ENCODE measurements around the gene PLA2G4E. TPM values are rescaled to one million over a fixed set of nuclear protein-coding genes. Genes with fewer than 3 reads are reported as not detected.

The PLA2G4E gene, protein sequence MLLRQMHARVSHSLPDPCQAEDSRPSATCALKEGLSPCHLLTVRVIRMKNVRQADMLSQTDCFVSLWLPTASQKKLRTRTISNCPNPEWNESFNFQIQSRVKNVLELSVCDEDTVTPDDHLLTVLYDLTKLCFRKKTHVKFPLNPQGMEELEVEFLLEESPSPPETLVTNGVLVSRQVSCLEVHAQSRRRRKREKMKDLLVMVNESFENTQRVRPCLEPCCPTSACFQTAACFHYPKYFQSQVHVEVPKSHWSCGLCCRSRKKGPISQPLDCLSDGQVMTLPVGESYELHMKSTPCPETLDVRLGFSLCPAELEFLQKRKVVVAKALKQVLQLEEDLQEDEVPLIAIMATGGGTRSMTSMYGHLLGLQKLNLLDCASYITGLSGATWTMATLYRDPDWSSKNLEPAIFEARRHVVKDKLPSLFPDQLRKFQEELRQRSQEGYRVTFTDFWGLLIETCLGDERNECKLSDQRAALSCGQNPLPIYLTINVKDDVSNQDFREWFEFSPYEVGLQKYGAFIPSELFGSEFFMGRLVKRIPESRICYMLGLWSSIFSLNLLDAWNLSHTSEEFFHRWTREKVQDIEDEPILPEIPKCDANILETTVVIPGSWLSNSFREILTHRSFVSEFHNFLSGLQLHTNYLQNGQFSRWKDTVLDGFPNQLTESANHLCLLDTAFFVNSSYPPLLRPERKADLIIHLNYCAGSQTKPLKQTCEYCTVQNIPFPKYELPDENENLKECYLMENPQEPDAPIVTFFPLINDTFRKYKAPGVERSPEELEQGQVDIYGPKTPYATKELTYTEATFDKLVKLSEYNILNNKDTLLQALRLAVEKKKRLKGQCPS
- not detected for total RNA-seq
- not detected for polyA plus RNA-seq (2013, experiment 1 of 2)
- 0.04 TPM for polyA plus RNA-seq (2013, experiment 2 of 2)
- 0 to 0.16 (median 0) reads per million in 172 experiments for total RNA-seq

- H3K36me3 ChIP-seq (ENCODE audit: insufficient read depth, low read length): no peaks in the 10 kb centered on the region
- no peak within 1 kb of the TSS for H3K4me3 ChIP-seq (ENCODE audit: low read length)
- no peaks in the 10 kb centered on the region for H3K4me1 ChIP-seq (ENCODE audit: insufficient read depth, low read length)
- H3K4me3 Mint-ChIP-seq: no peak within 1 kb of the TSS
- no peaks in the 10 kb centered on the region for H3K27me3 Mint-ChIP-seq
- DNase-seq (no peak), ATAC-seq (ENCODE audit: poor library complexity) (no peak)
- H3K4me1 Mint-ChIP-seq (ENCODE audit: low read depth): no peaks in the 10 kb centered on the region
- no peak within 1 kb of the TSS for H3K27ac ChIP-seq (ENCODE audit: low read depth in 1 of 2, low read length in 2 of 2)
- no peaks in the 10 kb centered on the region for H3K36me3 Mint-ChIP-seq (ENCODE audit: low read depth)
- intact Hi-C loops (cut with DNase I, micrococcal nuclease): no loop called here
- ChIA-PET POLR2A (no interaction called here), CTCF (no interaction called here)
- no peak within 1 kb of the TSS for H3K27ac Mint-ChIP-seq
- H3K9me3 ChIP-seq (ENCODE audit: control insufficient read depth in 1 of 2, insufficient read depth in 1 of 2, low read length in 2 of 2): no peaks in the 10 kb centered on the region
- no peaks in the 10 kb centered on the region for H3K27me3 ChIP-seq (ENCODE audit: control insufficient read depth in 1 of 2, insufficient read depth in 2 of 2, low read length in 2 of 2)
- TF ChIP-seq, protein P1, sequence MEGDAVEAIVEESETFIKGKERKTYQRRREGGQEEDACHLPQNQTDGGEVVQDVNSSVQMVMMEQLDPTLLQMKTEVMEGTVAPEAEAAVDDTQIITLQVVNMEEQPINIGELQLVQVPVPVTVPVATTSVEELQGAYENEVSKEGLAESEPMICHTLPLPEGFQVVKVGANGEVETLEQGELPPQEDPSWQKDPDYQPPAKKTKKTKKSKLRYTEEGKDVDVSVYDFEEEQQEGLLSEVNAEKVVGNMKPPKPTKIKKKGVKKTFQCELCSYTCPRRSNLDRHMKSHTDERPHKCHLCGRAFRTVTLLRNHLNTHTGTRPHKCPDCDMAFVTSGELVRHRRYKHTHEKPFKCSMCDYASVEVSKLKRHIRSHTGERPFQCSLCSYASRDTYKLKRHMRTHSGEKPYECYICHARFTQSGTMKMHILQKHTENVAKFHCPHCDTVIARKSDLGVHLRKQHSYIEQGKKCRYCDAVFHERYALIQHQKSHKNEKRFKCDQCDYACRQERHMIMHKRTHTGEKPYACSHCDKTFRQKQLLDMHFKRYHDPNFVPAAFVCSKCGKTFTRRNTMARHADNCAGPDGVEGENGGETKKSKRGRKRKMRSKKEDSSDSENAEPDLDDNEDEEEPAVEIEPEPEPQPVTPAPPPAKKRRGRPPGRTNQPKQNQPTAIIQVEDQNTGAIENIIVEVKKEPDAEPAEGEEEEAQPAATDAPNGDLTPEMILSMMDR (IDR thresholded peaks at IDR 0.05): no peak
- no peaks in the 10 kb centered on the region for H3K9me3 Mint-ChIP-seq
Observed at GRCh38 chr15:42020713-42021273, at the start of gene PLA2G4E. TSS of gene PLA2G4E (minus strand) at chr15:42021042. CDS start at chr15:42021030, 12 bp downstream.

DNA sequence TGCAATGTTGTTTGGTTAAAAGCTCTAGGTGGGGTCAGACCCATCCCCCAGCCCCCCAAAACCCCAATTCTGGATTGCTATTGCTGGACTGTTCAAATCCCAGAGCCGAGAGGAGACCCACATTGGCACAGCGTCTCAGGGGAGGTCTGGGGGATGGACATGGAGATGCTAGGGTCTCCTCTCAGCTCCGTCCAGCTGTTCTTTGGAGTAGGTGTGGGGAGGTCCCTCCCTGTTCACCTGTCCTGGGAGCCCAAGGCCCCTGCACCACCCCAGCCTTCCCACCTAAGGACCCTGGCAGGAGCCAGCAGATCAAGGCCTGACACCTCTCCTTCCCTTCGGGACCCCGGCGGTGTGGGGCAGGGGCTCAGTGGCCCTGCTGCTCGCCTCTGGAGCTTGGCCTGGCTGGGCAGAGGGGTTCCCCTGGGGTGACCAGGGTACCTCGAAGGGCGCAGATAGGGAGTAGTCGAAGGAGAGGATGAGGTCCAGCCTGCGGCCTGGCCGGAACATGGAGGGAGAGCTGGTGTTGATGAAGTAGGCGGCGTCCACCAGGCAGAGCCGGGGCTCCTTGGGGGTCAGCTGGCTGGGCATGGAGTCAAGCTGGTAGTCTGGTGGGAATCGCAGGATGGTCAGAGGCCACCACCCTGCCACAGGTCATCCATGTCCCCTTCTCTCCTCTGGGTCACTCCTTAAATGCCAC, 49.6 kb upstream of the PLA2G4E start:
- Histone ChIP-seq H3K27ac (ENCODE audit: low read depth in 1 of 2, low read length in 2 of 2) (no peak overlapping the region), H3K27me3 (ENCODE audit: control insufficient read depth in 1 of 2, insufficient read depth in 2 of 2, low read length in 2 of 2) (no peaks in the 10 kb centered on the region), H3K4me1 (ENCODE audit: insufficient read depth, low read length) (no peaks in the 10 kb centered on the region), H3K4me3 (ENCODE audit: low read length) (no peak overlapping the region), H3K9me3 (ENCODE audit: control insufficient read depth in 1 of 2, insufficient read depth in 1 of 2, low read length in 2 of 2) (peaks cover 6 to 12% of the 10 kb centered on the region in 2 experiments), H3K36me3 (ENCODE audit: insufficient read depth, low read length) (no peaks in the 10 kb centered on the region)
- TF ChIP-seq, protein P1 (IDR thresholded peaks at IDR 0.05): no peak
- no peak overlapping the region for H3K27ac Mint-ChIP-seq
- H3K4me3 Mint-ChIP-seq: no peak overlapping the region
- DNase-seq: no peak
- ATAC-seq (ENCODE audit: poor library complexity): no peak
- no peaks in the 10 kb centered on the region for H3K36me3 Mint-ChIP-seq (ENCODE audit: low read depth)
- intact Hi-C loops (cut with DNase I, micrococcal nuclease): no loop called here
- CTCF ChIA-PET: no interaction called here
- POLR2A ChIA-PET: no interaction called here
- H3K4me1 Mint-ChIP-seq (ENCODE audit: low read depth): no peaks in the 10 kb centered on the region
- H3K27me3 Mint-ChIP-seq: peaks cover 15% of the 10 kb centered on the region
- peaks cover 2% of the 10 kb centered on the region for H3K9me3 Mint-ChIP-seq

All from CD4-positive, alpha-beta T cell (primary cell).